Right cardiac atrium (tissue), 5 donors: Measurements from ENCODE around the gene VTCN1. TPM values are rescaled to one million over a fixed set of nuclear protein-coding genes. Genes with fewer than 3 reads are reported as not detected.

Source experiments
- ATAC-seq, 2 donors: fragments of 200-7000 bp; cut with Tn5 transposase; one replicate each; pipeline versions ENCODE4 v1.8.0 to v1.9.1; 2020; ENCODE audit warnings: moderate library complexity in 2 of 2, mild to moderate bottlenecking in 1 of 2
- DNase-seq, 3 donors: peaks; one replicate each; pipeline ENCODE4 v3.0.0-alpha.2; 2020
- H3K27ac ChIP-seq: one replicate; pipeline ENCODE4 v1.5.1; 2013; ENCODE audit warnings: mild to moderate bottlenecking, low read length, control low read depth, moderate library complexity
- H3K27me3 ChIP-seq: one replicate; pipeline ENCODE4 v1.6.1; 2013; ENCODE audit not compliant: control insufficient read depth, insufficient read depth
- H3K4me1 ChIP-seq: one replicate; pipeline ENCODE4 v1.6.1; 2013; ENCODE audit warnings: low read length; ENCODE audit not compliant: control insufficient read depth, insufficient read depth
- H3K4me3 ChIP-seq: one replicate; pipeline ENCODE4 v1.5.1; 2013; ENCODE audit warnings: low read length, control low read depth
- H3K9me3 ChIP-seq: one replicate; pipeline ENCODE4 v1.6.1; 2013; ENCODE audit warnings: low read length; ENCODE audit not compliant: control insufficient read depth
- WGBS: extraction: QIAGEN DNeasy Blood & Tissue Kit; methylation state at CpG from one replicate; pipeline ENCODE4 v1.1.7; 2013; 5-methylcytosine and 5-hydroxymethylcytosine counted together
- intact Hi-C, 4 donors: fragments of 100-400 bp; cut with DNase I; formaldehyde crosslinking; loops; one replicate each; pipeline versions ENCODE4 v1.11.0 to v1.14.0; 2022 to 2023
- polyA plus RNA-seq: library from polyadenylated mRNA; stranded (reverse); fragments of 200-250 nt; gene quantifications from one replicate; pipeline ENCODE4 v1.2.3, GENCODE V29; 2013
- total RNA-seq, 4 donors: library from RNA; stranded (reverse); fragmentation: NEBNext Ultra II Directional; extraction: Animal tissue kit (Norgen Biotek cat#: 25700); gene quantifications; one replicate each; pipeline ENCODE4 v1.2.1, GENCODE V29; 2021
- donor health status: healthy with polysubstance abuse.
- donor health status: DM: no; HTN: yes; CAD: no.
- donor health status: DM: no; HTN: no; CAD: no.
- donor health status: DM: no; HTN: yes; CAD: no; lungs with severe emphysema.
- donor health status: DM: yes; HTN: yes; CAD: no.

The VTCN1 gene
- total and polyA plus RNA-seq, 5 donors: 0.05 to 0.25 (median 0.11) TPM; not detected in 2

- ATAC-seq: no peak
- Histone ChIP-seq H3K27me3 (no peaks in the 10 kb centered on the region), H3K27ac (no peak overlapping the region), H3K9me3 (no peaks in the 10 kb centered on the region), H3K4me3 (no peak overlapping the region), H3K4me1 (no peaks in the 10 kb centered on the region)
- DNase-seq: no peak
- intact Hi-C loops: no loop called here
- WGBS: 62% methylated on average over 3 of the region's 3 CpGs
Observed at GRCh38 chr1:117209094-117209493, 1.6 kb downstream of the VTCN1 start.

GRCh38 chr1:117208580-117208979 lies 2.1 kb downstream of the VTCN1 start:
- DNase-seq: no peak
- no peak for ATAC-seq
- 82% methylated on average over 3 of the region's 3 CpGs for WGBS

GRCh38 chr1:117205368-117205767 lies 5.4 kb downstream of the VTCN1 start:
- WGBS: 63% methylated on average over 2 of the region's 2 CpGs
- ATAC-seq: no peak
- Histone ChIP-seq H3K4me1 (no peaks in the 10 kb centered on the region), H3K27ac (no peak overlapping the region), H3K4me3 (no peak overlapping the region), H3K27me3 (no peaks in the 10 kb centered on the region), H3K9me3 (no peaks in the 10 kb centered on the region)
- no peak for DNase-seq
- intact Hi-C loops: no loop called here

More at GRCh38 chr1:117208580-117208979, 2.1 kb downstream of the VTCN1 start:
- Histone ChIP-seq H3K4me1 (no peaks in the 10 kb centered on the region), H3K27ac (no peak overlapping the region), H3K9me3 (no peaks in the 10 kb centered on the region), H3K27me3 (no peaks in the 10 kb centered on the region), H3K4me3 (no peak overlapping the region)
- intact Hi-C loops: no loop called here

- no peak for ATAC-seq
- WGBS: 52% methylated on average over 1 of the region's 1 CpG
Observed at GRCh38 chr1:117201808-117202207, 8.9 kb downstream of the VTCN1 start.

DNA sequence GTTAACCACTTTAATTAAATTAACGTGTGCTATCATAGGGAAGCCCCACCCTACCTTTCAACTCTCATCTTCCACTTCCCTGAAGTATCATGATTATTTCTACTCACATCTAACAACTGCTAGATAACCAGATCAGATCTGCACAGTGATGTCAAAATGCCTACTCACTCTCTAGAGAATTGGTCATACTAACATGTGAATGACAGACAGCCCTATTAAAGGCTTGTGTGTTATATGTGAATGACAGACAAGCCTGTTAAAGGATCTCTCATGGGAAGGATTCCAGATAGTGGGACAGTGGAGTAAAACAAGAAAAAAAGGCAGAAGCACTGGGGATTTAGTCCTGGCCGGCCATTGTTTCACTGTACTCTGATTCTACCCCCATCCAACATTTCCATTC lies 12.6 kb downstream of the VTCN1 start:
- H3K27ac ChIP-seq: no peak overlapping the region
- H3K4me3 ChIP-seq: no peak overlapping the region
- no peaks in the 10 kb centered on the region for H3K27me3 ChIP-seq
- 53% methylated on average over 2 of the region's 2 CpGs for WGBS
- H3K4me1 ChIP-seq: no peaks in the 10 kb centered on the region
- H3K9me3 ChIP-seq: no peaks in the 10 kb centered on the region
- intact Hi-C loops: no loop called here
- DNase-seq (no peak), ATAC-seq (no peak)

More at GRCh38 chr1:117201808-117202207, 8.9 kb downstream of the VTCN1 start:
- intact Hi-C loops: no loop called here
- Histone ChIP-seq H3K4me1 (no peaks in the 10 kb centered on the region), H3K27ac (no peak overlapping the region), H3K27me3 (no peaks in the 10 kb centered on the region), H3K4me3 (no peak overlapping the region), H3K9me3 (no peaks in the 10 kb centered on the region)
- no peak for DNase-seq

- DNase-seq (no peak), ATAC-seq (no peak)
- H3K4me3 ChIP-seq: no peak overlapping the region
- H3K4me1 ChIP-seq: no peaks in the 10 kb centered on the region
- intact Hi-C loops: loop anchor here in 1 of 4 donors (10.0 kb wide), 1 partner anchor 45 kb away; no protein-coding TSS in a partner anchor
- H3K27ac ChIP-seq: no peak overlapping the region
- no peaks in the 10 kb centered on the region for H3K27me3 ChIP-seq
- H3K9me3 ChIP-seq: no peaks in the 10 kb centered on the region
- 89% methylated on average over 2 of the region's 2 CpGs for WGBS
Observed at GRCh38 chr1:117189726-117190125, 21.0 kb downstream of the VTCN1 start.

- no peak for ATAC-seq
- no peaks in the 10 kb centered on the region for H3K9me3 ChIP-seq
- no peak overlapping the region for H3K4me3 ChIP-seq
- no peak for DNase-seq
- intact Hi-C loops: loop anchor here in 1 of 4 donors (10.0 kb wide), 1 partner anchor 46 kb away; no protein-coding TSS in a partner anchor
- no peaks in the 10 kb centered on the region for H3K4me1 ChIP-seq
- H3K27me3 ChIP-seq: no peaks in the 10 kb centered on the region
- H3K27ac ChIP-seq: no peak overlapping the region
- WGBS: 71% methylated on average over 8 of the region's 8 CpGs
Observed at GRCh38 chr1:117188816-117189437, 21.8 kb downstream of the VTCN1 start.

- no peak for ATAC-seq
- DNase-seq: no peak
- no peaks in the 10 kb centered on the region for H3K27me3 ChIP-seq
- intact Hi-C loops: loop anchor here in 1 of 4 donors (10.0 kb wide), 1 partner anchor 47 kb away; no protein-coding TSS in a partner anchor
- no peaks in the 10 kb centered on the region for H3K9me3 ChIP-seq
- H3K4me3 ChIP-seq: no peak overlapping the region
- H3K4me1 ChIP-seq: no peaks in the 10 kb centered on the region
- no peak overlapping the region for H3K27ac ChIP-seq
- 75% methylated on average over 5 of the region's 5 CpGs for WGBS
Observed at GRCh38 chr1:117188170-117188815, 22.4 kb downstream of the VTCN1 start.

DNA sequence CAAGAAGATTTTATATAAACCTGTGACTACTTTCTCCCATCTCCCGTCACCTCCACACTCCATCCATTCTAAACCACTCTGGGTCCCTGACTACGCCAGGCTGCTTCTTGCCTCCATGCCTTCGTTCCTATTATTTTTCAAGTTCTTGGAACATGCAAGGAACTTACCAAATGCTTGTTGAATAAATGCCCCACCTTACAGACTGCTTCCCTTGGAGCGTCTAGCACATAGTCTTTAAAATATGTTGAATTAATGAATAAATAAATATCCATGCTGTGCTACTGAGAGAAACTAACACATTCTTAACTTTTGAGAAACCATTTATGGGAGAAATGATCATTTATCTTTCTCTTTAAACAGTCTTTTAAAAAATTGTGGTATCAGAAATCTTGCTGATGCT lies 27.6 kb downstream of the VTCN1 start:
- Histone ChIP-seq H3K4me3 (no peak overlapping the region), H3K27me3 (no peaks in the 10 kb centered on the region), H3K9me3 (no peaks in the 10 kb centered on the region), H3K27ac (no peak overlapping the region), H3K4me1 (peaks cover 4% of the 10 kb centered on the region)
- no peak for ATAC-seq
- 93% methylated on average over 4 of the region's 4 CpGs for WGBS
- DNase-seq: no peak
- intact Hi-C loops: loop anchor here in 1 of 4 donors (10.0 kb wide), 1 partner anchor 52 kb away; no protein-coding TSS in a partner anchor

GRCh38 chr1:117182319-117182718 lies 28.4 kb downstream of the VTCN1 start:
- WGBS: 95% methylated on average over 3 of the region's 3 CpGs
- intact Hi-C loops: loop anchor here in 1 of 4 donors (10.0 kb wide), 1 partner anchor 52 kb away; no protein-coding TSS in a partner anchor
- H3K4me3 ChIP-seq: no peak overlapping the region
- H3K9me3 ChIP-seq: no peaks in the 10 kb centered on the region
- ATAC-seq (no peak), DNase-seq (no peak)
- H3K27me3 ChIP-seq: no peaks in the 10 kb centered on the region
- H3K27ac ChIP-seq: no peak overlapping the region
- peaks cover 4% of the 10 kb centered on the region for H3K4me1 ChIP-seq

DNA sequence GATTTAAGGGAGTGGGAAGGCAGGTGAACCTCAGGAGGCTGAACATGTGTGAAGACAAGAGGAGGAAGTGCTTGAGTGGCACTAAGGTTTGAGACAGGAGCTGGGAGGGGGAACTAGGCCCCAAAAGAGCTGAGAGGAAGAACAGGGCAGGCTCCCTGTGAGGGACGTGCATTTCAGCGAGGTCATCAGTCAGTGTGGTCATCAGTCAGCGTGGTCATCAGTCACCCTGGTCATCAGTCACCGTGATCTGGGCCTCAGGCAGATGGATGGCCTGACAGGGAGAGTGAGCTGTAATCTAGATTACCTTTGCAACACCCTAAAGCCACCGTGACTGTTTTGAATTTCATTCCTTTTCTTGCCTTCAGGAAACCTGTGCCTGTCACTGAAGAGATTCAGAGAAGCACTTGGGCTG lies 29.1 kb downstream of the VTCN1 start:
- no peaks in the 10 kb centered on the region for H3K9me3 ChIP-seq
- H3K27ac ChIP-seq: no peak overlapping the region
- DNase-seq (no peak), ATAC-seq (no peak)
- no peaks in the 10 kb centered on the region for H3K27me3 ChIP-seq
- no peak overlapping the region for H3K4me3 ChIP-seq
- intact Hi-C loops: loop anchor here in 1 of 4 donors (10.0 kb wide), 1 partner anchor 53 kb away; no protein-coding TSS in a partner anchor
- peaks cover 6% of the 10 kb centered on the region for H3K4me1 ChIP-seq
- WGBS: 59% methylated on average over 5 of the region's 5 CpGs
